GM11168 (cell line): ENCODE results near the gene CNTNAP2.
"Not testable (repeated sequence)": the region's sequence is repeated elsewhere in the genome, so short reads cannot be mapped to it uniquely, and the experiment has no call there.

Experiments
- in situ Hi-C: fragments of 300-500 bp; cut with MboI; formaldehyde crosslinking; loops from one replicate; pipeline ENCODE4 v1.12.0; 2022; ENCODE audit warnings: low sequenced_read_pairs; ENCODE audit not compliant: unreplicated experiment

Gene CNTNAP2

GRCh38 chr7:147564786-147565476 lies 1448.3 kb downstream of the CNTNAP2 start:
- in situ Hi-C loops = no loop called here

- in situ Hi-C loops = no loop called here
Observed at GRCh38 chr7:147567043-147567442, 1450.4 kb downstream of the CNTNAP2 start.

- in situ Hi-C loops = no loop called here
Observed at GRCh38 chr7:147569116-147569913, 1452.7 kb downstream of the CNTNAP2 start.

- in situ Hi-C loops = no loop called here
Observed at GRCh38 chr7:147570390-147570789, 1453.8 kb downstream of the CNTNAP2 start.

GRCh38 chr7:147571436-147572185 lies 1455.0 kb downstream of the CNTNAP2 start:
- in situ Hi-C loops = no loop called here

GRCh38 chr7:147578196-147578595 lies 1461.6 kb downstream of the CNTNAP2 start:
- in situ Hi-C loops = no loop called here

- in situ Hi-C loops = no loop called here
Observed at GRCh38 chr7:147579148-147579547, 1462.5 kb downstream of the CNTNAP2 start.

- in situ Hi-C loops = no loop called here
Observed at GRCh38 chr7:147584771-147585193, 1468.2 kb downstream of the CNTNAP2 start.

- in situ Hi-C loops = no loop called here
Observed at GRCh38 chr7:147586110-147586509, 1469.5 kb downstream of the CNTNAP2 start.

- in situ Hi-C loops = no loop called here
Observed at GRCh38 chr7:147586526-147586925, 1469.9 kb downstream of the CNTNAP2 start.

- in situ Hi-C loops = no loop called here
Observed at GRCh38 chr7:147593271-147594057, 1476.9 kb downstream of the CNTNAP2 start.

GRCh38 chr7:147595042-147595441 lies 1478.4 kb downstream of the CNTNAP2 start:
- in situ Hi-C loops = no loop called here

- in situ Hi-C loops = not testable (repeated sequence)
Observed at GRCh38 chr7:147598687-147599086, 1482.1 kb downstream of the CNTNAP2 start.

GRCh38 chr7:147605323-147605722 lies 1488.7 kb downstream of the CNTNAP2 start:
- in situ Hi-C loops = no loop called here

GRCh38 chr7:147607157-147607800 lies 1490.7 kb downstream of the CNTNAP2 start:
- in situ Hi-C loops = no loop called here

GRCh38 chr7:147611431-147611830 lies 1494.8 kb downstream of the CNTNAP2 start:
- in situ Hi-C loops = no loop called here

- in situ Hi-C loops = no loop called here
Observed at GRCh38 chr7:147635288-147635687, 1518.7 kb downstream of the CNTNAP2 start.

GRCh38 chr7:147636553-147636952 lies 1520.0 kb downstream of the CNTNAP2 start:
- in situ Hi-C loops = no loop called here

- in situ Hi-C loops = no loop called here
Observed at GRCh38 chr7:147638566-147638965, 1522.0 kb downstream of the CNTNAP2 start.

- in situ Hi-C loops = no loop called here
Observed at GRCh38 chr7:147639037-147639436, 1522.4 kb downstream of the CNTNAP2 start.
